Skeletal muscle cell (primary cell): ENCODE results near the gene APOOL.
"Not testable (repeated sequence)": the region's sequence is repeated elsewhere in the genome, so short reads cannot be mapped to it uniquely, and the experiment has no call there.

Source experiments
- DNase-seq: peaks from one replicate; pipeline ENCODE4 v3.0.0-alpha.2; 2010; ENCODE audit warnings: low read depth
- H3K4me3 ChIP-seq: 2 replicates; pipeline ENCODE4 v1.5.1; 2011; ENCODE audit warnings: low read depth, mild to moderate bottlenecking, control low read depth, low read length, moderate library complexity

Gene APOOL

DNA sequence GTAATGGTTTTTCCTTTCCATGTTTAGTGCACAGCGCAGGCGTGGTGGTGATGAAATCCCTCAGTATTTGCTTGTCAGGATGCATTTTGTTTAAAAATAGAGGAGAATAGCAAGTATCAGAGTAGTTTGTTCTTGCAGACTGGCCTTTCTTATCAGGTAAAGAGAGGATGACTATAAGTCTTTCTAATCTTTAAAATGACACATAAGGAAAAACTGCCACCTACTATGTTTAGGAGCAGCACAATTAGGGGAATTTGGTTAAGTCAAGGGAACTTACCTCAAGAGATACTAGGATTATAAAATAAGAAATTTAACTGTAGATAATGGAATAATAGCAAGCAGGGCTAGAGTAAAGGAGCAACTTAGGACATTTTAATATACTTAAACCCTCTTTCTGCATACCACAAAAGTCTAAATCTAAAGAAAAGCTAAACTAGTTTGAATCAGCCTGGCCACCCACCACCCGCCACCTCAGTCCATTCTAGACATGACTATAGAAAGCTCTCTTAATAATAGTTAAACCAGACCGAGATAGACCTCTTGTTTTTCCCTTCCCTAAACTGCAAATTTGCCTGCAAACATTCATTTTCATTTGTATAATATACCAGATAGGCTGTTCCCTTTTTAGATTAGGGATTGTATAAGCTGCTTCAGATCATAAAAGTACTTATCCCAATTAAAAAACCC is 62.0 kb downstream of the APOOL start:
- no peak for DNase-seq
- H3K4me3 ChIP-seq: no peak overlapping the region

DNA sequence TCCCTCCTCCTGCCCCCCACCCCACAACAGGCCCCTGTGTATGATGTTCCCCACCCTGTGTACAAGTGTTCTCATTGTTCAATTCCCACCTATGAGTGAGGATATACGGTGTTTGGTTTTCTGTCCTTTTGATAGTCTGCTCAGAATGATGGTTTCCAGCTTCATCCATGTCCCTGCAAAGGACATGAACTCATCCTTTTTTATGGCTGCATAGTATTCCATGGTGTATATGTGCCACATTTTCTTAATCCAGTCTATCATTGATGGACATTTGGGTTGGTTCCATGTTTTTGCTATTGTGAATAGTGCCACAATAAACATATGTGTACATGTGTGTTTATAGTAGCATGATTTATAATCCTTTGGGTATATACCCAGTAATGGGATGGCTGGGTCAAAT is 73.6 kb downstream of the APOOL start:
- not testable (repeated sequence) for H3K4me3 ChIP-seq, DNase-seq

- no peak for DNase-seq
- H3K4me3 ChIP-seq: no peak overlapping the region
These were observed 81.2 kb downstream of the APOOL start for GRCh38 chrX:85084770-85085393.

DNA sequence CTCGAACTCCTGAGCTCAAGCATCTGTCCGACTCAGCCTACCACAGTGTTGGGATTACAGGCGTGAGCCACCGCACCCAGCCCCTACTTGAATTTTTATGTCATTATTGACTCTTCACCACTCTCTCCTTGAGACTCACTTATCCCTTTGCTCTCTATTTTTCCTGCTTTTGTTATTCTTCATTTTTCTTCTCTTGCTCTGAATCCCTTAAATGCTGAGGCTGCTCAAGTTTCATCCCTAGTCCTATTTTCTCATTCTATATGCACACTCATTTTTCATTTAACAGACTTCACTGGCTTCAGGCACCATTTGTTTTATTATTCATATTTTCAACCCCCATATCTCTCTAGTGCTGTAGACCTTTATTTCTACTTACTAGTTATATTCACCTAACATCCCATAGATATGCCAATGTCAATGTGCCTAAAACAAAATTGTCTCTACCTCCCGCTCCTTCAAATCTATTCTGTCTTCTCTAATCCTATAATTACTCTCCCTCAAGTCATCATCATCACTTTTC is 85.7 kb downstream of the APOOL start:
- DNase-seq: no peak
- H3K4me3 ChIP-seq: no peak overlapping the region

DNA sequence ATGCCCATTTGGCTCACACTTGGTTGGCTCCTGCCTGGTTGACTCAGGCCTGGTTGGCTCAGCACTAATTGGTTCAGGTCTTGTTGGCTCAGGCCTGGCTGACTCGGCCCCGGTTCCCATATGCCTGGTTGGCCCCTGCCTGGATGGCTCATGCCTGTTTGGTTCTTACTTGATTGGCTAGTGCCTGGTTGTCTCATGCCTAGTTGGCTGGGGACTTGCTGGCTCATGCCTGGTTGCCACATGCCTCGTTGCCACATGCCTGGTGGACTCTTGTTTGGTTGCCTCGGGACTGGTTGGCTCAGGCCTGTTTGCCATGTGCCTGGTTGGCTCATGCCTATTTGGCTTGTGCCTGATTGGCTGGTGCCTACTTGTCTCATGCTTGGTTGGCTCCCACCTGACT is 103.7 kb downstream of the APOOL start:
- H3K4me3 ChIP-seq: no peak overlapping the region
- DNase-seq: no peak

- no peak overlapping the region for H3K4me3 ChIP-seq
- no peak for DNase-seq
These were observed 104.5 kb downstream of the APOOL start for GRCh38 chrX:85108165-85108564.

DNA sequence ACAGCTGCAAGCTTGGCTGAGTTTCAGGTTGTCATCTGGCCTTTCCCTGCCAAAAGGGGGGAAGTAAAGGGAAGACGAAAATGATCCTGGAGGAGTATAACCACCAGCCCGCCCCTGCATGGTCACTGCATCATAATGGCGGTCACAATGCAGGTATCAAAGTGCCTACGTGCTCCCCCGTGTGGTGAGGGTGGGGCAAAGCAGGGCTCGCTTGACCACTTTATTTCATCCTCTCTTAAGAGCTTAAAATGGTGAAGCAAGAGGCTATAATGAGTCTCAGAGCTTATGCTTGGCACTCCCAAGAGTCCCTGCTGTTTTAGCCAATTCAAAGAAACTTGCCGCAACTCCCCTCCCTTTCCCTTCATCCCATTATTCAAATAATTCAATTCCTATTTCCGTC is 105.6 kb downstream of the APOOL start:
- H3K4me3 ChIP-seq: no peak overlapping the region
- no peak for DNase-seq

DNA sequence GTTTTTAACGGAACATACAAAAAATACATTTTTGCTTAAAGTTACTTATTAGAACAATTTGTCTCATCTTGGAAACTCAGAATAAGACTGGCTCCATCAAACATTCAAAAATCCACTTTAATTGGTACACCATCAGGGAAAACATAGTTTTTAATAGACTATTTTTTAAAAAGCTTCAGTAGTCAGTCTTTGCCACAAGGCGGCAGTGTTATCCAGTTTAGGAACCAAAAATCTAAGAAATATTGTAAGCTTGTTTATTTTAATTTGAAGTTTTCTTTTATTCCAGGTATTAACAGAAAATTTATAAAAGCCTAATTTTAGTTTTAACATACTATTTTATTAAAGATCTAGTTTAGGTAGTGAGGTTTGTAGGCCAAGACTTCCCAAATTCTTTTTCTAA is 107.7 kb downstream of the APOOL start:
- no peak overlapping the region for H3K4me3 ChIP-seq
- no peak for DNase-seq

DNA sequence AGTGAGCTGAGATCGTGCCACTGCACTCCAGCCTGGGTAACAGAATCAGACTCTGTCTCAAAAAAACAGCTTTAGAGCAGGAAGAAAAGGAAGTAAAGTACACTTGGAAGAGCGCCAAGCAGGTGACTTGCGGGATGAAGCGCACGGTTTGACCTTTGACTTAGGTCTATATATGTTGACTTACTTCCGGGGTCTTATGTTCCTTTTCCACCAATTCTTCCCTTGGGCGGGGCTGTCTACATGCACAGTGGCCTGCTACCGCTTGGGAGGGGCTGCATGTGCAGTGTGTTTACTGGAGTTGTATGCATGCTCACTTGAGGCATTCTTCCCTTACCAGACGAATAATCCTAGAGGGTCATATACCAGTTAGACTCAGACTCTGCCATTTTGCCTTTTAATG is 108.6 kb downstream of the APOOL start:
- no peak overlapping the region for H3K4me3 ChIP-seq
- no peak for DNase-seq

- no peak overlapping the region for H3K4me3 ChIP-seq
- no peak for DNase-seq
These were observed 110.1 kb downstream of the APOOL start for GRCh38 chrX:85113746-85114145.

DNA sequence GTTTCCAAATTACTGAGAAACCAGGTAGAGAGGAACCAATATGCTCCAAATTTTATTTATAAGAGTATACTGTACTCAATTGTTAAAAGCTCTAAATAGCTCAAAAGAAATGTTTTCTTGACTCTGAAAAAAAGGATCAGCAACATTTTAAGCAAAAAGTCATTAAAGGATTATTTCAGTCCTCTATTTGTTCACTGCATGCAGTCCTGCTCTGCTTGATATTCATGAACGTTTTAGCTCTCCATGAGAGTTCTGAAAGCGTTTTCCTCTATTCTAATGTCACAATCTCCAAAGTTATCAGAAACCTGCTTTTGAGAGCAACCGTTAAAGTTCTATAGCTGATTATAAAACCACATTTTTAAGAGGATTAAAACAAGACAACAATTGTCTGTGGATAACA is 110.5 kb downstream of the APOOL start:
- no peak overlapping the region for H3K4me3 ChIP-seq
- no peak for DNase-seq

DNA sequence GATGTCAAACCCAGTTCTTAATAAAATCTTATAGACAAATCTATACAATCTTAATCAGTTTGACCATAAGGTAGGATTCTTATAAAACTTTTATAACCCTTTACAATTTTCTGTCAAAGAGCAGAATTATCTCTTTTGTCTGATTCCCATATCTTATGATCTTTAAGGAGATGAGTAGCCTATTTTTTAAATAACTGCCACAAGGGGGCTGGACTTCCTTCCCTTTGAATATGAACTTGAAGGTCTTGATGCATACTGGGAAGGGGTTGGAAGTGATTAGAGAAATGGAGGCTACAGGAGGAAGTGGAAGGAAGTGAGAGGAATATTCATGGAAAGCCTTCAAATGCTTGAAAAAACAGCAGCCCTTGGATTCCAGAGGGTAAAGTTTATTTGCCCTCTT is 111.1 kb downstream of the APOOL start:
- H3K4me3 ChIP-seq: no peak overlapping the region
- DNase-seq: no peak

- H3K4me3 ChIP-seq: no peak overlapping the region
- no peak for DNase-seq
These were observed 111.6 kb downstream of the APOOL start for GRCh38 chrX:85115252-85115651.

GRCh38 chrX:85136409-85136808 is 132.7 kb downstream of the APOOL start:
- H3K4me3 ChIP-seq: no peak overlapping the region
- DNase-seq: no peak

DNA sequence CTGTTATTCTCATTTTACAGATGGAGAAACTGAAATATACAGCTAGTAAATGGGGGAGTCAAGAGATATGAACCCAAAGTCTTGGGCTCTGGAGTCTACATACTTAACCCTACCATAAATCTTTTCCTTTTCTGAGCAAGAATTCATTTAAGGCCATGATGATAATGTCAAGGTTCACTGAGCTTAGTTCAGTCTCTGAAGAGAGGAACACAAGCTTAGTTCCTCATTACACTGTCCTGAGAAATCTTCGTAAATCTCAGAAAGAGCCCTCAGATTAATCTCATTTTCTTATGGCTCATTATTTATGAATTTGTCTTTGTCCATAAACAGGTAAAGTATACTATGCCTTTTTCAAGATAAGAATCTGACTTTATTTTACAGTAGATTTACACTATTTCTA is 135.7 kb downstream of the APOOL start:
- no peak overlapping the region for H3K4me3 ChIP-seq
- no peak for DNase-seq

- no peak for DNase-seq
- no peak overlapping the region for H3K4me3 ChIP-seq
These were observed 137.3 kb downstream of the APOOL start for GRCh38 chrX:85140964-85141363.
